ENCODE measurements around the gene JAZF1. TPM values are rescaled to one million over a fixed set of nuclear protein-coding genes. Genes with fewer than 3 reads are reported as not detected.
A peak's percentile ranks its signal among the peaks of the same experiment; 100 is the strongest.

The JAZF1 gene
- polyA plus RNA-seq, 3 donors: 12.1 to 18.1 (median 17.2) TPM

- WGBS (ENCODE audit: insufficient coverage): no CpG with 5 or more reads among the region's 2 CpGs
- H3K9me3 Mint-ChIP-seq: peaks cover 0 to 2% (median 0%) of the 10 kb centered on the region in 7 donors
- H3K4me2 ChIP-seq (replicated peaks; ENCODE audit: extremely low read depth, low read length, poor library complexity, severe bottlenecking): no peak overlapping the region
- H2AFZ ChIP-seq (ENCODE audit: insufficient read depth, low read depth, low read length, poor library complexity, severe bottlenecking): no peak overlapping the region
- no peak overlapping the region for H3K9ac ChIP-seq (ENCODE audit: insufficient read depth, low read length, poor library complexity, severe bottlenecking)
- H3K9me3 ChIP-seq (replicated peaks in 1 of 2; ENCODE audit: control insufficient read depth in 1 of 2, insufficient read depth in 1 of 2, low read length in 2 of 2): no peaks in the 10 kb centered on the region
- peaks cover 0 to 5% (median 0%) of the 10 kb centered on the region in 3 donors for H3K27me3 Mint-ChIP-seq (ENCODE audit: low read depth in 3 of 3)
- no peaks in the 10 kb centered on the region for H3K27me3 ChIP-seq (ENCODE audit: control insufficient read depth in 2 of 2, insufficient read depth in 2 of 2, low read length in 2 of 2)
- H3K36me3 Mint-ChIP-seq: peaks cover 62 to 68% of the 10 kb centered on the region in 2 donors
- peaks cover 69% of the 10 kb centered on the region for H4K20me1 ChIP-seq (ENCODE audit: insufficient read depth, low read length)
- H3K36me3 ChIP-seq (replicated peaks in 1 of 2; ENCODE audit: control insufficient read depth in 1 of 2, insufficient read depth in 2 of 2, low read length in 2 of 2): peaks cover 15 to 67% of the 10 kb centered on the region in 2 donors
- no peak overlapping the region for H3K4me3 ChIP-seq (replicated peaks in 1 of 3; ENCODE audit: low read depth in 2 of 3, low read length in 3 of 3)
- H3K4me1 ChIP-seq (ENCODE audit: control insufficient read depth in 1 of 2, insufficient read depth in 2 of 2, low read length in 2 of 2): no peaks in the 10 kb centered on the region
- H3K4me3 Mint-ChIP-seq: no peak overlapping the region
- TF ChIP-seq CTCF (IDR thresholded peaks at IDR 0.05): no peak
- no peak overlapping the region for H3K27ac ChIP-seq (ENCODE audit: low read depth in 1 of 2, low read length in 2 of 2)
- DNase-seq: no peak
- no peaks in the 10 kb centered on the region for H3K4me1 Mint-ChIP-seq
- intact Hi-C loops (cut with micrococcal nuclease): no loop called here
- no peaks in the 10 kb centered on the region for H3K79me2 ChIP-seq (ENCODE audit: insufficient read depth, low read length)
- H3K27ac Mint-ChIP-seq: peak overlapping the region in 1 of 7 donors; percentile 13
Measured at GRCh38 chr7:27866256-27866655, 314.3 kb downstream of the JAZF1 start.

GRCh38 chr7:27863880-27864279 is 316.7 kb downstream of the JAZF1 start:
- 93% methylated on average over 3 of the region's 11 CpGs for WGBS (ENCODE audit: insufficient coverage)
- TF ChIP-seq CTCF (IDR thresholded peaks at IDR 0.05): no peak
- no peaks in the 10 kb centered on the region for H3K27me3 ChIP-seq (ENCODE audit: control insufficient read depth in 2 of 2, insufficient read depth in 2 of 2, low read length in 2 of 2)
- H2AFZ ChIP-seq (ENCODE audit: insufficient read depth, low read depth, low read length, poor library complexity, severe bottlenecking): no peak overlapping the region
- H3K4me2 ChIP-seq (replicated peaks; ENCODE audit: extremely low read depth, low read length, poor library complexity, severe bottlenecking): no peak overlapping the region
- Mint-ChIP-seq H3K27ac (no peak overlapping the region), H3K36me3 (peaks cover 56 to 60% of the 10 kb centered on the region in 2 donors), H3K9me3 (peaks cover 0 to 2% (median 0%) of the 10 kb centered on the region in 7 donors), H3K27me3 (ENCODE audit: low read depth in 3 of 3) (peaks cover 0 to 5% (median 1%) of the 10 kb centered on the region in 3 donors), H3K4me1 (peaks cover 4% of the 10 kb centered on the region), H3K4me3 (no peak overlapping the region)
- no peak overlapping the region for H3K27ac ChIP-seq (ENCODE audit: low read depth in 1 of 2, low read length in 2 of 2)
- H3K79me2 ChIP-seq (ENCODE audit: insufficient read depth, low read length): no peaks in the 10 kb centered on the region
- H4K20me1 ChIP-seq (ENCODE audit: insufficient read depth, low read length): peaks cover 54% of the 10 kb centered on the region
- intact Hi-C loops (cut with micrococcal nuclease): no loop called here
- no peak for DNase-seq
- peaks cover 0 to 2% of the 10 kb centered on the region in 2 donors for H3K4me1 ChIP-seq (ENCODE audit: control insufficient read depth in 1 of 2, insufficient read depth in 2 of 2, low read length in 2 of 2)
- no peaks in the 10 kb centered on the region for H3K9me3 ChIP-seq (replicated peaks in 1 of 2; ENCODE audit: control insufficient read depth in 1 of 2, insufficient read depth in 1 of 2, low read length in 2 of 2)
- H3K36me3 ChIP-seq (replicated peaks in 1 of 2; ENCODE audit: control insufficient read depth in 1 of 2, insufficient read depth in 2 of 2, low read length in 2 of 2): peaks cover 15 to 60% of the 10 kb centered on the region in 2 donors
- H3K4me3 ChIP-seq (replicated peaks in 1 of 3; ENCODE audit: low read depth in 2 of 3, low read length in 3 of 3): no peak overlapping the region
- H3K9ac ChIP-seq (ENCODE audit: insufficient read depth, low read length, poor library complexity, severe bottlenecking): no peak overlapping the region
